Body of pancreas (tissue), 4 donors: Measurements from ENCODE around the gene RFTN1. TPM values are rescaled to one million over a fixed set of nuclear protein-coding genes. Genes with fewer than 3 reads are reported as not detected.

ENCODE experiments used
- ATAC-seq: fragments of 150-250 bp; one replicate; pipeline ENCODE4 v1.9.1; 2016
- DNase-seq, 4 donors: peaks; one replicate each; pipeline ENCODE4 v3.0.0-alpha.2; 2019
- H3K27ac ChIP-seq, 4 donors: fragments of 200-600 bp; sonication (generic); 1 replicate in 3 of 4; 2 replicates in 1 of 4; pipeline versions ENCODE4 v1.5.1 to v1.6.1; 2016 to 2019; ENCODE audit warnings: mild to moderate bottlenecking in 1 of 4, mixed read lengths in 1 of 4, moderate library complexity in 1 of 4
- H3K27me3 ChIP-seq, 2 donors: fragments of 200-600 bp; sonication (generic); one replicate each; pipeline ENCODE4 v1.6.0; 2016; ENCODE audit warnings: mild to moderate bottlenecking in 1 of 2
- H3K36me3 ChIP-seq, 2 donors: fragments of 200-600 bp; sonication (generic); replicated peaks in 1 of 2; 2 replicates each; pipeline ENCODE4 v1.5.1; 2016; ENCODE audit warnings: low read depth in 2 of 2; ENCODE audit not compliant: insufficient read depth in 1 of 2
- H3K4me1 ChIP-seq: fragments of 200-600 bp; sonication (generic); one replicate; pipeline ENCODE4 v1.6.0; 2016
- H3K4me3 ChIP-seq, 2 donors: fragments of 200-600 bp; sonication (generic); 1 replicate in 1 of 2; 2 replicates in 1 of 2; pipeline ENCODE4 v1.5.1; 2016 to 2019
- H3K9me3 ChIP-seq, 3 donors: fragments of 200-600 bp; sonication (generic); 1 replicate in 2 of 3; 2 replicates in 1 of 3; pipeline ENCODE4 v1.5.1; 2016
- CTCF ChIP-seq, 7 experiments: fragments of 450-650 bp in 4 of 7; fragments of 200-600 bp in 3 of 7; sonication (generic) in 3 of 7; IDR thresholded peaks; one replicate each; pipeline ENCODE4 v1.5.1; 2016 to 2019; ENCODE audit warnings: antibody characterized with exemption in 7 of 7
- POLR2A ChIP-seq, 3 donors: fragments of 450-650 bp; IDR thresholded peaks; one replicate each; pipeline ENCODE4 v1.6.1; 2016; ENCODE audit warnings: antibody characterized with exemption in 3 of 3, mild to moderate bottlenecking in 2 of 3
- WGBS, 2 donors: methylation state at CpG; one replicate each; pipeline ENCODE4 v1.1.5; 2017; 5-methylcytosine and 5-hydroxymethylcytosine counted together
- intact Hi-C: fragments of 100-400 bp; cut with DNase I; formaldehyde crosslinking; loops from one replicate; pipeline ENCODE4 v1.15.1; 2023
- total RNA-seq, 2 donors: library from RNA; depleted of rRNA; stranded (reverse); fragments of >200 nt; gene quantifications; one replicate each; pipeline ENCODE4 v1.1.0, GENCODE V29; 2016

The RFTN1 gene
- total RNA-seq, 2 donors from 2014 or later, result 6.5 to 28.0 TPM

GRCh38 chr3:16382845-16383244 lies 130.7 kb downstream of the RFTN1 start:
- TF ChIP-seq POLR2A (IDR thresholded peaks at IDR 0.05) (no peak), CTCF (IDR thresholded peaks at IDR 0.05) (no peak)
- ATAC-seq (no peak), DNase-seq (no peak)
- H3K36me3 ChIP-seq, result no peaks in the 10 kb centered on the region
- no peak overlapping the region for H3K4me3 ChIP-seq
- intact Hi-C loops, result no loop called here
- no peaks in the 10 kb centered on the region for H3K4me1 ChIP-seq
- no peaks in the 10 kb centered on the region for H3K27me3 ChIP-seq
- 80 to 88% methylated on average over 5 of the region's 5 CpGs for WGBS, 2 donors
- H3K27ac ChIP-seq, result no peak overlapping the region
- H3K9me3 ChIP-seq, result no peaks in the 10 kb centered on the region

- Histone ChIP-seq H3K27me3 (no peaks in the 10 kb centered on the region), H3K27ac (no peak overlapping the region), H3K9me3 (no peaks in the 10 kb centered on the region), H3K4me1 (no peaks in the 10 kb centered on the region), H3K4me3 (no peak overlapping the region), H3K36me3 (no peaks in the 10 kb centered on the region)
- intact Hi-C loops, result no loop called here
- 80 to 85% methylated on average over 4 of the region's 4 CpGs for WGBS, 2 donors
- no peak for ATAC-seq
- no peak for TF ChIP-seq CTCF (IDR thresholded peaks at IDR 0.05)
- TF ChIP-seq POLR2A (IDR thresholded peaks at IDR 0.05), result no peak
- DNase-seq, result no peak
Observed at GRCh38 chr3:16381426-16381825, 132.1 kb downstream of the RFTN1 start.

GRCh38 chr3:16380421-16380820 lies 133.1 kb downstream of the RFTN1 start:
- no peak for TF ChIP-seq CTCF (IDR thresholded peaks at IDR 0.05)
- TF ChIP-seq POLR2A (IDR thresholded peaks at IDR 0.05), result no peak
- intact Hi-C loops, result no loop called here
- Histone ChIP-seq H3K4me1 (no peaks in the 10 kb centered on the region), H3K9me3 (no peaks in the 10 kb centered on the region), H3K36me3 (no peaks in the 10 kb centered on the region), H3K4me3 (no peak overlapping the region), H3K27ac (no peak overlapping the region), H3K27me3 (no peaks in the 10 kb centered on the region)
- ATAC-seq (no peak), DNase-seq (no peak)
- WGBS, 2 donors, result 89 to 92% methylated on average over 1 of the region's 1 CpG

GRCh38 chr3:16379838-16380237 lies 133.7 kb downstream of the RFTN1 start:
- intact Hi-C loops, result no loop called here
- Histone ChIP-seq H3K36me3 (no peaks in the 10 kb centered on the region), H3K4me1 (no peaks in the 10 kb centered on the region), H3K4me3 (no peak overlapping the region), H3K27ac (no peak overlapping the region), H3K27me3 (no peaks in the 10 kb centered on the region), H3K9me3 (no peaks in the 10 kb centered on the region)
- TF ChIP-seq CTCF (IDR thresholded peaks at IDR 0.05) (no peak), POLR2A (IDR thresholded peaks at IDR 0.05) (no peak)
- ATAC-seq (no peak), DNase-seq (no peak)
- 45 to 71% methylated on average over 2 of the region's 2 CpGs for WGBS, 2 donors

GRCh38 chr3:16378920-16379319 lies 134.6 kb downstream of the RFTN1 start:
- intact Hi-C loops, result no loop called here
- Histone ChIP-seq H3K36me3 (no peaks in the 10 kb centered on the region), H3K4me3 (no peak overlapping the region), H3K27me3 (no peaks in the 10 kb centered on the region), H3K9me3 (no peaks in the 10 kb centered on the region), H3K27ac (no peak overlapping the region), H3K4me1 (no peaks in the 10 kb centered on the region)
- DNase-seq (no peak), ATAC-seq (no peak)
- 62 to 86% methylated on average over 3 of the region's 3 CpGs for WGBS, 2 donors
- no peak for TF ChIP-seq POLR2A (IDR thresholded peaks at IDR 0.05)
- no peak for TF ChIP-seq CTCF (IDR thresholded peaks at IDR 0.05)
